H9 (cell line): ENCODE data around the gene AGAP3. TPM values are rescaled to one million over a fixed set of nuclear protein-coding genes. Genes with fewer than 3 reads are reported as not detected.

Experiments
- DNase-seq: peaks from one replicate; pipeline ENCODE4 v3.0.0-alpha.2; 2017
- H2AFZ ChIP-seq: one replicate; pipeline ENCODE4 v1.6.1; 2013; ENCODE audit warnings: mild to moderate bottlenecking, low read length, control low read depth, moderate library complexity
- H2AK5ac ChIP-seq: 2 replicates; pipeline ENCODE4 v1.6.1; 2013; ENCODE audit warnings: low read length, control low read depth, mixed read lengths; ENCODE audit not compliant: insufficient read length
- H2BK120ac ChIP-seq: one replicate; pipeline ENCODE4 v1.6.1; 2013; ENCODE audit warnings: low read depth, mild to moderate bottlenecking, low read length, control low read depth, inconsistent platforms; ENCODE audit not compliant: poor library complexity, severe bottlenecking
- H2BK12ac ChIP-seq: 2 replicates; pipeline ENCODE4 v1.6.1; 2013; ENCODE audit warnings: low read length, control low read depth, mixed read lengths, low read depth; ENCODE audit not compliant: insufficient read length
- H2BK15ac ChIP-seq: 2 replicates; pipeline ENCODE4 v1.6.1; 2013; ENCODE audit warnings: low read depth, low read length, control low read depth
- H2BK20ac ChIP-seq: one replicate; pipeline ENCODE4 v1.6.1; 2013; ENCODE audit warnings: low read depth, mild to moderate bottlenecking, low read length, control low read depth, inconsistent platforms; ENCODE audit not compliant: poor library complexity, severe bottlenecking
- H2BK5ac ChIP-seq: 2 replicates; pipeline ENCODE4 v1.6.1; 2013; ENCODE audit warnings: low read length, control low read depth, mixed read lengths; ENCODE audit not compliant: insufficient read length
- H3K14ac ChIP-seq: 2 replicates; pipeline ENCODE4 v1.6.1; 2013; ENCODE audit warnings: low read length, control low read depth; ENCODE audit not compliant: insufficient read depth
- H3K18ac ChIP-seq: 2 replicates; pipeline ENCODE4 v1.6.1; 2013; ENCODE audit warnings: low read depth, mild to moderate bottlenecking, mixed read lengths, low read length, control low read depth; ENCODE audit not compliant: insufficient read length
- H3K23ac ChIP-seq: 2 replicates; pipeline ENCODE4 v1.6.1; 2013; ENCODE audit warnings: low read length, control low read depth, mixed read lengths, low read depth; ENCODE audit not compliant: insufficient read length
- H3K23me2 ChIP-seq: 2 replicates; pipeline ENCODE4 v1.6.1; 2013; ENCODE audit warnings: low read depth, mild to moderate bottlenecking, mixed read lengths, low read length, control low read depth; ENCODE audit not compliant: insufficient read length, poor library complexity, severe bottlenecking
- H3K27ac ChIP-seq: 2 replicates; pipeline ENCODE4 v1.5.1; 2013; ENCODE audit warnings: low read length, control low read depth, mixed read lengths, low read depth; ENCODE audit not compliant: insufficient read length
- H3K27me3 ChIP-seq: 2 replicates; pipeline ENCODE4 v1.6.1; 2013; ENCODE audit warnings: low read length, control low read depth, inconsistent platforms; ENCODE audit not compliant: insufficient read depth
- H3K4ac ChIP-seq: 2 replicates; pipeline ENCODE4 v1.6.1; 2013; ENCODE audit warnings: low read depth, mild to moderate bottlenecking, control low read depth, inconsistent platforms, low read length, moderate library complexity
- H3K4me1 ChIP-seq: 2 replicates; pipeline ENCODE4 v1.6.1; 2013; ENCODE audit warnings: low read length, control low read depth, inconsistent platforms; ENCODE audit not compliant: insufficient read depth
- H3K4me2 ChIP-seq: 2 replicates; pipeline ENCODE4 v1.6.1; 2013; ENCODE audit warnings: low read length, control low read depth, mixed read lengths; ENCODE audit not compliant: insufficient read length, insufficient read depth
- H3K56ac ChIP-seq: 2 replicates; pipeline ENCODE4 v1.6.1; 2013; ENCODE audit warnings: low read depth, mild to moderate bottlenecking, mixed read lengths, low read length, control low read depth; ENCODE audit not compliant: insufficient read length
- H3K79me1 ChIP-seq: 2 replicates; pipeline ENCODE4 v1.6.1; 2013; ENCODE audit warnings: low read depth, mild to moderate bottlenecking, moderate library complexity, low read length, control low read depth, inconsistent platforms; ENCODE audit not compliant: insufficient read depth, poor library complexity, severe bottlenecking
- H3K79me2 ChIP-seq: 2 replicates; pipeline ENCODE4 v1.6.1; 2013; ENCODE audit warnings: low read length, control low read depth, inconsistent platforms; ENCODE audit not compliant: insufficient read depth
- H3K9ac ChIP-seq: 2 replicates; pipeline ENCODE4 v1.6.1; 2013; ENCODE audit warnings: low read length, control low read depth, mixed read lengths; ENCODE audit not compliant: insufficient read length; ENCODE audit errors: extremely low read depth
- H3K9me3 ChIP-seq: one replicate; pipeline ENCODE4 v1.6.1; 2013; ENCODE audit warnings: low read depth, low read length, inconsistent platforms; ENCODE audit not compliant: control insufficient read depth
- H3T11ph ChIP-seq: one replicate; pipeline ENCODE4 v1.6.1; 2013; ENCODE audit warnings: mild to moderate bottlenecking, low read length, control low read depth, inconsistent platforms
- H4K20me1 ChIP-seq: one replicate; pipeline ENCODE4 v1.6.1; 2013; ENCODE audit not compliant: control insufficient read depth, insufficient read length, insufficient read depth
- H4K5ac ChIP-seq: 2 replicates; pipeline ENCODE4 v1.6.1; 2013; ENCODE audit warnings: low read depth, mild to moderate bottlenecking, mixed read lengths, low read length, control low read depth; ENCODE audit not compliant: insufficient read length
- H4K8ac ChIP-seq: replicated peaks from 2 replicates; pipeline ENCODE4 v1.6.1; 2013; ENCODE audit warnings: low read length, control low read depth, mixed read lengths, low read depth; ENCODE audit not compliant: insufficient read length
- H4K91ac ChIP-seq: 2 replicates; pipeline ENCODE4 v1.6.1; 2013; ENCODE audit warnings: low read depth, mild to moderate bottlenecking, moderate library complexity, mixed read lengths, low read length, control low read depth; ENCODE audit not compliant: insufficient read length
- H3K27ac Mint-ChIP-seq, 3 experiments: 2 replicates in 2 of 3; 3 replicates in 1 of 3; pipeline ENCODE4 v1.8.0; 2020 to 2021; ENCODE audit warnings: mixed read lengths in 3 of 3, mild to moderate bottlenecking in 1 of 3, moderate library complexity in 1 of 3
- H3K27me3 Mint-ChIP-seq: 2 replicates; pipeline ENCODE4 v1.8.0; 2021; ENCODE audit warnings: low read depth, mild to moderate bottlenecking, moderate library complexity, mixed read lengths
- H3K36me3 Mint-ChIP-seq, 3 experiments: 2 replicates in 2 of 3; 3 replicates in 1 of 3; pipeline ENCODE4 v1.8.0; 2020 to 2021; ENCODE audit warnings: low read depth in 3 of 3, mixed read lengths in 3 of 3; ENCODE audit not compliant: insufficient read depth in 1 of 3
- H3K4me1 Mint-ChIP-seq, 2 experiments: 2 replicates each; pipeline ENCODE4 v1.8.0; 2020; ENCODE audit warnings: mixed read lengths in 2 of 2
- H3K4me3 Mint-ChIP-seq, 2 experiments: 2 replicates in 1 of 2; 3 replicates in 1 of 2; pipeline ENCODE4 v1.8.0; 2020 to 2021; ENCODE audit warnings: mild to moderate bottlenecking in 2 of 2, mixed read lengths in 2 of 2, moderate library complexity in 1 of 2
- H3K9me3 Mint-ChIP-seq, 2 experiments: 2 replicates in 1 of 2; 3 replicates in 1 of 2; pipeline ENCODE4 v1.8.0; 2020; ENCODE audit warnings: mild to moderate bottlenecking in 2 of 2, mixed read lengths in 2 of 2, moderate library complexity in 1 of 2
- CTCF ChIP-seq: fragments of 200-600 bp; sonication (generic); conservative IDR thresholded peaks from 3 replicates; pipeline ENCODE4 v1.8.0; 2021; ENCODE audit warnings: antibody characterized with exemption, mild to moderate bottlenecking
- WGBS: extraction: QIAGEN DNeasy Blood & Tissue Kit; methylation state at CpG from one replicate; pipeline ENCODE4 v1.1.7; 2013; ENCODE audit warnings: missing lambda C conversion rate, low lambda C conversion rate, mixed read lengths; ENCODE audit not compliant: insufficient read length; ENCODE audit errors: extremely low coverage; 5-methylcytosine and 5-hydroxymethylcytosine counted together
- total RNA-seq: library from RNA; stranded (reverse); gene quantifications from 2 replicates; pipeline ENCODE4 v1.2.1, GENCODE V29; 2021

The AGAP3 gene
- total RNA-seq, 1 experiment from 2014 or later = 97.7 TPM

- H3K4me2 ChIP-seq = peak overlapping the region; percentile 47
- Mint-ChIP-seq H3K27me3 (peaks cover 15% of the 10 kb centered on the region), H3K27ac (peak overlapping the region in 1 of 3 experiments; percentile 75; a peak in 1 of 7 replicates), H3K4me3 (peak overlapping the region; percentile 84 to 93), H3K9me3 (no peaks in the 10 kb centered on the region; a peak in 1 of 5 replicates), H3K36me3 (peaks cover 0 to 18% (median 3%) of the 10 kb centered on the region in 3 experiments; a peak in 5 of 7 replicates), H3K4me1 (peaks cover 43 to 44% of the 10 kb centered on the region in 2 experiments)
- no peak overlapping the region for H4K5ac ChIP-seq
- peaks cover 2% of the 10 kb centered on the region; the same call in 1 of the 2 replicates for H3K4me1 ChIP-seq
- no peak overlapping the region for H3T11ph ChIP-seq
- H3K27me3 ChIP-seq = no peaks in the 10 kb centered on the region; the same call in 1 of the 2 replicates
- no peak overlapping the region for H2BK5ac ChIP-seq
- H3K23me2 ChIP-seq = peaks cover 20% of the 10 kb centered on the region
- H3K79me2 ChIP-seq = peaks cover 8% of the 10 kb centered on the region; the same call in 1 of the 2 replicates
- H2AK5ac ChIP-seq = no peak overlapping the region
- no peak overlapping the region for H3K23ac ChIP-seq
- H4K8ac ChIP-seq = no peak overlapping the region
- H3K18ac ChIP-seq = no peak overlapping the region
- TF ChIP-seq CTCF = peak; percentile 43
- peaks cover 4% of the 10 kb centered on the region for H3K79me1 ChIP-seq
- H2BK20ac ChIP-seq = no peak overlapping the region
- H2BK12ac ChIP-seq = no peak overlapping the region
- DNase-seq = no peak
- H3K27ac ChIP-seq = no peak overlapping the region
- no CpG with 5 or more reads among the region's 70 CpGs for WGBS
- no peaks in the 10 kb centered on the region for H4K20me1 ChIP-seq
- H3K9me3 ChIP-seq = no peaks in the 10 kb centered on the region
- H2BK120ac ChIP-seq = no peak overlapping the region
- H3K9ac ChIP-seq = peak overlapping the region; percentile 29
- H2AFZ ChIP-seq = no peak overlapping the region
- H2BK15ac ChIP-seq = no peak overlapping the region
- H3K56ac ChIP-seq = no peak overlapping the region
- H3K4ac ChIP-seq = no peak overlapping the region
- peak overlapping the region; percentile 78 for H3K14ac ChIP-seq
- H4K91ac ChIP-seq = no peak overlapping the region
These were observed 1.2 kb downstream of the AGAP3 start for GRCh38 chr7:151087245-151088018.
